HepG2 (cell line): Measurements from ENCODE around the gene GTF2F2. TPM values are rescaled to one million over a fixed set of nuclear protein-coding genes. Genes with fewer than 3 reads are reported as not detected.

Experiments used
- ATF7-NPFF ChIP-seq: sonication (generic); formaldehyde crosslinking; IDR thresholded peaks from 2 replicates; pipeline ENCODE4 v1.8.1; 2023; ENCODE audit warnings: mild to moderate bottlenecking, low read depth, missing genetic modification reagents, moderate library complexity
- KAT8 ChIP-seq: IDR thresholded peaks from 2 replicates; pipeline ENCODE4 v1.6.1; 2016; ENCODE audit warnings: missing genetic modification reagents, missing compliant biosample characterization
- KLF11 ChIP-seq: IDR thresholded peaks from 2 replicates; pipeline ENCODE4 v1.6.1; 2016; ENCODE audit warnings: missing compliant biosample characterization
- NR2F2 ChIP-seq: IDR thresholded peaks from 2 replicates; pipeline ENCODE4 v1.6.1; 2012; ENCODE audit warnings: low read depth, inconsistent platforms, borderline replicate concordance
- PCBP1 ChIP-seq: fragments of 200-400 bp; formaldehyde crosslinking; IDR thresholded peaks from 2 replicates; pipeline ENCODE4 v1.6.1; 2017; ENCODE audit warnings: mild to moderate bottlenecking, low read depth, low read length, borderline replicate concordance
- SALL1 ChIP-seq: sonication (generic); formaldehyde crosslinking; IDR thresholded peaks from 2 replicates; pipeline ENCODE4 v1.8.0; 2022; ENCODE audit warnings: mild to moderate bottlenecking, missing genetic modification reagents
- SCMH1 ChIP-seq: sonication (generic); formaldehyde crosslinking; IDR thresholded peaks from 2 replicates; pipeline ENCODE4 v1.9.0; 2021; ENCODE audit warnings: missing genetic modification reagents, mild to moderate bottlenecking, borderline replicate concordance
- SP5 ChIP-seq: IDR thresholded peaks from 2 replicates; pipeline ENCODE4 v1.6.1; 2016; ENCODE audit warnings: low read depth, borderline replicate concordance
- ZKSCAN5 ChIP-seq: sonication (generic); formaldehyde crosslinking; IDR thresholded peaks from 2 replicates; pipeline ENCODE4 v1.5.1; 2020; ENCODE audit warnings: mild to moderate bottlenecking, missing genetic modification reagents
- ZNF644 ChIP-seq: IDR thresholded peaks from 2 replicates; pipeline ENCODE4 v1.6.1; 2016; ENCODE audit warnings: low read depth
- ZNF687 ChIP-seq: sonication (generic); formaldehyde crosslinking; IDR thresholded peaks from 2 replicates; pipeline ENCODE4 v1.5.1; 2020; ENCODE audit warnings: mild to moderate bottlenecking, missing genetic modification reagents, moderate library complexity
- ZNF777 ChIP-seq: sonication (generic); formaldehyde crosslinking; IDR thresholded peaks from 2 replicates; pipeline ENCODE4 v1.4.0; 2020; ENCODE audit warnings: missing genetic modification reagents
- polyA plus RNA-seq, 8 experiments: library from polyadenylated mRNA; depleted of rRNA in 3 of 8; stranded (reverse) in 7 of 8; unstranded in 1 of 8; fragments of >200 nt; fragmentation: Illumina TruSeq in 4 of 8; extraction: Trizol in 4 of 8; gene quantifications; 2 replicates each; pipeline versions ENCODE4 v1.2.1 to v1.2.3, GENCODE V29; 2011 to 2016; ENCODE audit warnings: low read depth in 4 of 8, missing spikeins in 1 of 8, mixed read lengths in 1 of 8; ENCODE audit not compliant: insufficient read depth in 1 of 8
- total RNA-seq, 5 experiments: library from RNA; depleted of rRNA; stranded (reverse); fragments of >200 nt; fragmentation: Illumina TruSeq; extraction: Trizol; gene quantifications; 2 replicates each; pipeline ENCODE4 v1.2.3, GENCODE V29; 2016; ENCODE audit warnings: low read depth in 1 of 5
- TF ChIP-seq, protein P1 (sequence below): sonication (generic); formaldehyde crosslinking; IDR thresholded peaks from 2 replicates; pipeline ENCODE4 v1.5.0; 2020; ENCODE audit warnings: mild to moderate bottlenecking, missing genetic modification reagents, moderate library complexity
- TF ChIP-seq, protein P2 (sequence below): sonication (generic); formaldehyde crosslinking; IDR thresholded peaks from 2 replicates; pipeline ENCODE4 v1.4.0; 2020; ENCODE audit warnings: mild to moderate bottlenecking, missing genetic modification reagents
- TF ChIP-seq, protein P3 (sequence below): sonication (generic); formaldehyde crosslinking; IDR thresholded peaks from 2 replicates; pipeline ENCODE4 v1.4.0; 2020; ENCODE audit warnings: mild to moderate bottlenecking, missing genetic modification reagents

Gene GTF2F2
- total and polyA plus RNA-seq, 2 of the 13 experiments (the other 11 are each of a cell fraction or from before 2014, with no cell fraction given) = 10.6 to 32.8 TPM

- TF ChIP-seq, protein P1, sequence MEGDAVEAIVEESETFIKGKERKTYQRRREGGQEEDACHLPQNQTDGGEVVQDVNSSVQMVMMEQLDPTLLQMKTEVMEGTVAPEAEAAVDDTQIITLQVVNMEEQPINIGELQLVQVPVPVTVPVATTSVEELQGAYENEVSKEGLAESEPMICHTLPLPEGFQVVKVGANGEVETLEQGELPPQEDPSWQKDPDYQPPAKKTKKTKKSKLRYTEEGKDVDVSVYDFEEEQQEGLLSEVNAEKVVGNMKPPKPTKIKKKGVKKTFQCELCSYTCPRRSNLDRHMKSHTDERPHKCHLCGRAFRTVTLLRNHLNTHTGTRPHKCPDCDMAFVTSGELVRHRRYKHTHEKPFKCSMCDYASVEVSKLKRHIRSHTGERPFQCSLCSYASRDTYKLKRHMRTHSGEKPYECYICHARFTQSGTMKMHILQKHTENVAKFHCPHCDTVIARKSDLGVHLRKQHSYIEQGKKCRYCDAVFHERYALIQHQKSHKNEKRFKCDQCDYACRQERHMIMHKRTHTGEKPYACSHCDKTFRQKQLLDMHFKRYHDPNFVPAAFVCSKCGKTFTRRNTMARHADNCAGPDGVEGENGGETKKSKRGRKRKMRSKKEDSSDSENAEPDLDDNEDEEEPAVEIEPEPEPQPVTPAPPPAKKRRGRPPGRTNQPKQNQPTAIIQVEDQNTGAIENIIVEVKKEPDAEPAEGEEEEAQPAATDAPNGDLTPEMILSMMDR (CRISPR knock-in tag) = peak; percentile 49
- TF ChIP-seq PCBP1 = 0 out of 2 replicates have a peak, but pooled peaks have one; percentile 29
- 0 out of 2 replicates have a peak, but pooled peaks have one; percentile 40 for TF ChIP-seq ZNF777 (CRISPR knock-in tag)
- TF ChIP-seq, protein P2, sequence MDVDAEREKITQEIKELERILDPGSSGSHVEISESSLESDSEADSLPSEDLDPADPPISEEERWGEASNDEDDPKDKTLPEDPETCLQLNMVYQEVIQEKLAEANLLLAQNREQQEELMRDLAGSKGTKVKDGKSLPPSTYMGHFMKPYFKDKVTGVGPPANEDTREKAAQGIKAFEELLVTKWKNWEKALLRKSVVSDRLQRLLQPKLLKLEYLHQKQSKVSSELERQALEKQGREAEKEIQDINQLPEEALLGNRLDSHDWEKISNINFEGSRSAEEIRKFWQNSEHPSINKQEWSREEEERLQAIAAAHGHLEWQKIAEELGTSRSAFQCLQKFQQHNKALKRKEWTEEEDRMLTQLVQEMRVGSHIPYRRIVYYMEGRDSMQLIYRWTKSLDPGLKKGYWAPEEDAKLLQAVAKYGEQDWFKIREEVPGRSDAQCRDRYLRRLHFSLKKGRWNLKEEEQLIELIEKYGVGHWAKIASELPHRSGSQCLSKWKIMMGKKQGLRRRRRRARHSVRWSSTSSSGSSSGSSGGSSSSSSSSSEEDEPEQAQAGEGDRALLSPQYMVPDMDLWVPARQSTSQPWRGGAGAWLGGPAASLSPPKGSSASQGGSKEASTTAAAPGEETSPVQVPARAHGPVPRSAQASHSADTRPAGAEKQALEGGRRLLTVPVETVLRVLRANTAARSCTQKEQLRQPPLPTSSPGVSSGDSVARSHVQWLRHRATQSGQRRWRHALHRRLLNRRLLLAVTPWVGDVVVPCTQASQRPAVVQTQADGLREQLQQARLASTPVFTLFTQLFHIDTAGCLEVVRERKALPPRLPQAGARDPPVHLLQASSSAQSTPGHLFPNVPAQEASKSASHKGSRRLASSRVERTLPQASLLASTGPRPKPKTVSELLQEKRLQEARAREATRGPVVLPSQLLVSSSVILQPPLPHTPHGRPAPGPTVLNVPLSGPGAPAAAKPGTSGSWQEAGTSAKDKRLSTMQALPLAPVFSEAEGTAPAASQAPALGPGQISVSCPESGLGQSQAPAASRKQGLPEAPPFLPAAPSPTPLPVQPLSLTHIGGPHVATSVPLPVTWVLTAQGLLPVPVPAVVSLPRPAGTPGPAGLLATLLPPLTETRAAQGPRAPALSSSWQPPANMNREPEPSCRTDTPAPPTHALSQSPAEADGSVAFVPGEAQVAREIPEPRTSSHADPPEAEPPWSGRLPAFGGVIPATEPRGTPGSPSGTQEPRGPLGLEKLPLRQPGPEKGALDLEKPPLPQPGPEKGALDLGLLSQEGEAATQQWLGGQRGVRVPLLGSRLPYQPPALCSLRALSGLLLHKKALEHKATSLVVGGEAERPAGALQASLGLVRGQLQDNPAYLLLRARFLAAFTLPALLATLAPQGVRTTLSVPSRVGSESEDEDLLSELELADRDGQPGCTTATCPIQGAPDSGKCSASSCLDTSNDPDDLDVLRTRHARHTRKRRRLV (CRISPR knock-in tag) = peak; percentile 85
- peak; percentile 87 for TF ChIP-seq SP5 (CRISPR knock-in tag)
- peak; percentile 81 for TF ChIP-seq SALL1 (CRISPR knock-in tag)
- TF ChIP-seq KAT8 (CRISPR knock-in tag) = peak; percentile 95
- peak; percentile 94 for TF ChIP-seq ZNF687 (CRISPR knock-in tag)
- no peak for TF ChIP-seq NR2F2
- TF ChIP-seq KLF11 (CRISPR knock-in tag) = no peak
- TF ChIP-seq ZKSCAN5 (CRISPR knock-in tag) = no peak
- TF ChIP-seq ZNF644 (CRISPR knock-in tag) = no peak
- TF ChIP-seq SCMH1 (CRISPR knock-in tag) = no peak
- TF ChIP-seq ATF7-NPFF = 0 out of 2 replicates have a peak, but pooled peaks have one; percentile 25
- TF ChIP-seq, protein P3, sequence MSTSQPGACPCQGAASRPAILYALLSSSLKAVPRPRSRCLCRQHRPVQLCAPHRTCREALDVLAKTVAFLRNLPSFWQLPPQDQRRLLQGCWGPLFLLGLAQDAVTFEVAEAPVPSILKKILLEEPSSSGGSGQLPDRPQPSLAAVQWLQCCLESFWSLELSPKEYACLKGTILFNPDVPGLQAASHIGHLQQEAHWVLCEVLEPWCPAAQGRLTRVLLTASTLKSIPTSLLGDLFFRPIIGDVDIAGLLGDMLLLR (CRISPR knock-in tag) = 0 out of 2 replicates have a peak, but pooled peaks have one; percentile 45
Observed at GRCh38 chr13:45119991-45120864, at the start of gene GTF2F2 (continued).
